ENCODE data around the gene MYL2.

Gene MYL2

GRCh38 chr12:110930348-110931314 is 10.3 kb upstream of the MYL2 start:
- DNase-seq (ENCODE audit: low read depth) = no peak

GRCh38 chr12:110929818-110930217 is 9.4 kb upstream of the MYL2 start:
- DNase-seq (ENCODE audit: low read depth) = no peak

- DNase-seq (ENCODE audit: low read depth) = no peak
Measured at GRCh38 chr12:110928700-110929099, 8.3 kb upstream of the MYL2 start.

GRCh38 chr12:110927546-110927945 is 7.2 kb upstream of the MYL2 start:
- DNase-seq (ENCODE audit: low read depth) = no peak

GRCh38 chr12:110923692-110924334 is 3.4 kb upstream of the MYL2 start:
- no peak for DNase-seq (ENCODE audit: low read depth)

- DNase-seq (ENCODE audit: low read depth) = no peak
Measured at GRCh38 chr12:110923192-110923591, 2.8 kb upstream of the MYL2 start.

GRCh38 chr12:110922652-110923051 is 2.3 kb upstream of the MYL2 start:
- DNase-seq (ENCODE audit: low read depth) = no peak

GRCh38 chr12:110921262-110921661 is 883 bp upstream of the MYL2 start:
- DNase-seq (ENCODE audit: low read depth) = no peak

GRCh38 chr12:110919720-110920119 is 659 bp downstream of the MYL2 start:
- DNase-seq (ENCODE audit: low read depth) = no peak

- DNase-seq (ENCODE audit: low read depth) = no peak
Measured at GRCh38 chr12:110917961-110918360, 2.4 kb downstream of the MYL2 start.

GRCh38 chr12:110917467-110917866 is 2.9 kb downstream of the MYL2 start:
- no peak for DNase-seq (ENCODE audit: low read depth)

- no peak for DNase-seq (ENCODE audit: low read depth)
Measured at GRCh38 chr12:110916295-110916875, 4.0 kb downstream of the MYL2 start.

- no peak for DNase-seq (ENCODE audit: low read depth)
Measured at GRCh38 chr12:110913119-110914056, 7.0 kb downstream of the MYL2 start.

GRCh38 chr12:110912263-110912662 is 8.1 kb downstream of the MYL2 start:
- DNase-seq (ENCODE audit: low read depth) = no peak

GRCh38 chr12:110908377-110909152 is 11.8 kb downstream of the MYL2 start:
- DNase-seq (ENCODE audit: low read depth) = no peak

GRCh38 chr12:110907583-110907982 is 12.8 kb downstream of the MYL2 start:
- no peak for DNase-seq (ENCODE audit: low read depth)

- DNase-seq (ENCODE audit: low read depth) = no peak
Measured at GRCh38 chr12:110906985-110907384, 13.4 kb downstream of the MYL2 start.

GRCh38 chr12:110906516-110906915 is 13.9 kb downstream of the MYL2 start:
- no peak for DNase-seq (ENCODE audit: low read depth)

- no peak for DNase-seq (ENCODE audit: low read depth)
Measured at GRCh38 chr12:110906083-110906482, 14.3 kb downstream of the MYL2 start.

- no peak for DNase-seq (ENCODE audit: low read depth)
Measured at GRCh38 chr12:110903511-110903910, 16.9 kb downstream of the MYL2 start.

GRCh38 chr12:110901401-110901800 is 19.0 kb downstream of the MYL2 start:
- no peak for DNase-seq (ENCODE audit: low read depth)

All from T-helper 22 cell (primary cell).